Stomach (tissue), 4 donors: Measurements from ENCODE around the gene POLE.

Experiments
- POLR2A ChIP-seq, 4 donors: fragments of 450-650 bp; IDR thresholded peaks; one replicate each; pipeline ENCODE4 v1.6.1; 2016; ENCODE audit warnings: antibody characterized with exemption in 4 of 4, control low read depth in 2 of 4, mild to moderate bottlenecking in 1 of 4, moderate library complexity in 1 of 4
- POLR2AphosphoS5 ChIP-seq, 3 donors: sonication (generic); formaldehyde crosslinking; IDR thresholded peaks; one replicate each; pipeline ENCODE4 v1.6.1; 2016; ENCODE audit warnings: antibody characterized with exemption in 3 of 3
- TF ChIP-seq, protein P1 (sequence below), 7 experiments: fragments of 450-650 bp in 4 of 7; fragments of 200-600 bp in 3 of 7; sonication (generic) in 3 of 7; IDR thresholded peaks; one replicate each; pipeline ENCODE4 v1.5.1; 2016 to 2019; ENCODE audit warnings: antibody characterized with exemption in 7 of 7, control low read depth in 2 of 7, mild to moderate bottlenecking in 1 of 7

DNA sequence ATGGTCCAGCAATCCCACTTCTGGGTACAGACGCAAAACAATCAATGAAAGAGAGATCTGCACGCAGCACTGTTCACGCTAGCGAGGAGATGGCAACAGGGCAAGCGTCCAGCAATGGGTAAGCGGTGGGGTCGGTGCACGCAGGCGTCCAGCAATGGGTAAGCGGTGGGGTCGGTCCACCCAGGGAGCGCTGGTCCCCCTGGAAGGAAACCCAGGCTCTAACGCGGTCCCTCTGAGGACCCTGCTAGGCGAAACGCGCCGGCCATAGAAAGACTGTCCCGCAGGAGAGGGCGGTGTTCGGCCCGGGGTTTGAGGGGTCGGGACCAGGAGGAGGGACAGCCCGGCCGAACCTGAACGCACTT lies 22.9 kb upstream of the POLE start:
- TF ChIP-seq POLR2A (IDR thresholded peaks at IDR 0.05) (no peak), POLR2AphosphoS5 (IDR thresholded peaks at IDR 0.05) (no peak)
- TF ChIP-seq, protein P1, sequence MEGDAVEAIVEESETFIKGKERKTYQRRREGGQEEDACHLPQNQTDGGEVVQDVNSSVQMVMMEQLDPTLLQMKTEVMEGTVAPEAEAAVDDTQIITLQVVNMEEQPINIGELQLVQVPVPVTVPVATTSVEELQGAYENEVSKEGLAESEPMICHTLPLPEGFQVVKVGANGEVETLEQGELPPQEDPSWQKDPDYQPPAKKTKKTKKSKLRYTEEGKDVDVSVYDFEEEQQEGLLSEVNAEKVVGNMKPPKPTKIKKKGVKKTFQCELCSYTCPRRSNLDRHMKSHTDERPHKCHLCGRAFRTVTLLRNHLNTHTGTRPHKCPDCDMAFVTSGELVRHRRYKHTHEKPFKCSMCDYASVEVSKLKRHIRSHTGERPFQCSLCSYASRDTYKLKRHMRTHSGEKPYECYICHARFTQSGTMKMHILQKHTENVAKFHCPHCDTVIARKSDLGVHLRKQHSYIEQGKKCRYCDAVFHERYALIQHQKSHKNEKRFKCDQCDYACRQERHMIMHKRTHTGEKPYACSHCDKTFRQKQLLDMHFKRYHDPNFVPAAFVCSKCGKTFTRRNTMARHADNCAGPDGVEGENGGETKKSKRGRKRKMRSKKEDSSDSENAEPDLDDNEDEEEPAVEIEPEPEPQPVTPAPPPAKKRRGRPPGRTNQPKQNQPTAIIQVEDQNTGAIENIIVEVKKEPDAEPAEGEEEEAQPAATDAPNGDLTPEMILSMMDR (IDR thresholded peaks at IDR 0.05) = no peak
